ENCODE measurements around the gene FANCF.
"Not testable (repeated sequence)": the region's sequence is repeated elsewhere in the genome, so short reads cannot be mapped to it uniquely, and the experiment has no call there.

FANCF gene, protein sequence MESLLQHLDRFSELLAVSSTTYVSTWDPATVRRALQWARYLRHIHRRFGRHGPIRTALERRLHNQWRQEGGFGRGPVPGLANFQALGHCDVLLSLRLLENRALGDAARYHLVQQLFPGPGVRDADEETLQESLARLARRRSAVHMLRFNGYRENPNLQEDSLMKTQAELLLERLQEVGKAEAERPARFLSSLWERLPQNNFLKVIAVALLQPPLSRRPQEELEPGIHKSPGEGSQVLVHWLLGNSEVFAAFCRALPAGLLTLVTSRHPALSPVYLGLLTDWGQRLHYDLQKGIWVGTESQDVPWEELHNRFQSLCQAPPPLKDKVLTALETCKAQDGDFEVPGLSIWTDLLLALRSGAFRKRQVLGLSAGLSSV

DNA sequence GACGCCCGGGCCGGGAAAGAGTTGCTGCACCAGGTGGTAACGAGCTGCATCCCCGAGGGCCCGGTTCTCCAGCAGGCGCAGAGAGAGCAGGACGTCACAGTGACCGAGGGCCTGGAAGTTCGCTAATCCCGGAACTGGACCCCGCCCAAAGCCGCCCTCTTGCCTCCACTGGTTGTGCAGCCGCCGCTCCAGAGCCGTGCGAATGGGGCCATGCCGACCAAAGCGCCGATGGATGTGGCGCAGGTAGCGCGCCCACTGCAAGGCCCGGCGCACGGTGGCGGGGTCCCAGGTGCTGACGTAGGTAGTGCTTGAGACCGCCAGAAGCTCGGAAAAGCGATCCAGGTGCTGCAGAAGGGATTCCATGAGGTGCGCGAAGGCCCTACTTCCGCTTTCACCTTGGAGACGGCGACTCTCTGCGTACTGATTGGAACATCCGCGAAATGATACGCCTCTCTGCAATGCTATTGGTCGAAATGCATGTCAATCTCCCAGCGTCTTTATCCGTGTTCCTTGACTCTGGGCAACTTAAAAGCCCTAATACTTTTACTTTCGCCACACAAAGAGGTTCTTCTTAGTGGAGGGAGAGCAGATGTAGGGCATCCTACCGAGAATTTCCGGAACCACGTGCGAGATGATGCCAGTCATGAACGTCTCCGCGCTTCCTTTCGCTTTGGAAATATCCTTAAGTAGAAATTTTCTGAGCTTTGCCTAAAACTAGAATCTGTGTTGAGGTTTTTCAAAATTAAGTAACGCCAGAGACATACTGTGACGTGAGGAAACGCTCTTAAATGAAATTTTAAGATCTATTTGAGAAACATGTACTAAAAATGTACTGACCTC is at the start of gene FANCF:
TSS of gene FANCF (minus strand) at position 376 of the 840 bp plus-strand sequence. CDS start at position 363, 13 bp downstream.
- DNase-seq, result no peak

DNA sequence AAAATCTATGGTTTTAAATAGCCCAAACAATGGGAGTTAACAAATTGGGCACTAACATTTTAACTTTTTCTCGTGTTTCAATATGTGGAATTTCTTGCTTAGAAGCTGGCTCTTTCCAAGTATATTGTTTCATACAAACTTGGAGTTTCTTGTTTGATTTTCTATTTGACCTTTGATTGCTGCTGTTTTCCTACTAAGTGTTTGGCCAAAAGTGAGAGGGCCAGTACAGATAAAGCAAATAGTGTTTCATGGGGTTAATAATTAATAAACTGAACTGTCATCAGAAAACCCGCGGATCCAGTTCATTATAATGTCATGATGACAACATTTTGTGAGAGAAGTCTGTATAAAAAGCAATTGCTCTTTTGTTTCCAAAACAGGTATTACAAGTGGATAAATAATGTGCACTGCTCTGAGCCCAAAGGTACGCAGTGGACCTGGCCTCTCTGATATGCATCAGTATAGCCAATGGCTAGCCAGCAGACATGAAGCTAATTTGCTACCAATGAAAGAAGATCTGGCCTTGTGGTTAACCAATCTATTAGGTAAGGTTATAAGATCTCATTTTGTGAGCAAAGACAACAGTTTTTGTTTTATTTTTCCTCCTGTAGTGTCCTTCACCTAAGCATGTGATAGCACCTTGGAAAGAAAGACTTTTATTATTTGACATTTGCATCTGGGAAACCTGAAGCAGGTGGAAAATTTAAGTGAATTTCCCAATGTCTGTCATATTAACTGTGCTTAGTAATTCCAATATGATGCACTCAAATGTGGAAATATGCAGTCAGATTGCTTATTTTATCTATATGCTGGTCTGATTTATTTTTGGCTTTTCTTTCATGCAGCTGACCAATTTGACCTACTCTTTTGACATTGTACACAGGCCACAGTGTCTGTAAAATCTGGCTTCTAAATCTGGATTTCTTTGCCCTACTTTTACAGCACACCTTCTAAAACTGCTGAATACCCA is 49.1 kb upstream of the FANCF start:
- no peak for DNase-seq

DNA sequence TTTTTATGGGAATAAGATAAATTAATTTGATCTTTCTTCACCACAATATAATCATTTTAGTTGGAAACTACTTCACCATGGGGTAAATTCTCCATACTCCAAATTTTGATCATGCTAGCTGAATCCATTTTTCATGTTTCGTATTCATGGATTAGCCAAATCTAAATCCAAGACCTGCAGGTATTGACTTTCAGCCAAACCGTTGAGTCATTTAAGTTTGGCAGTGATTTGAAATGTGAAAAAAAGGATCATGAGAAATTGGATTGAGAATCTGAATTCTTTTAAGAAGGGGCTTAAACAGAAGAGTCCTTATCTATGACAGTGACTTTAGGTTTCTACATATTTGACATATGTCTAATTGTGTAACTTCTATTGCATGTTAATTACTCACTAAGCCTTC is 46.1 kb upstream of the FANCF start:
- no peak for DNase-seq

DNA sequence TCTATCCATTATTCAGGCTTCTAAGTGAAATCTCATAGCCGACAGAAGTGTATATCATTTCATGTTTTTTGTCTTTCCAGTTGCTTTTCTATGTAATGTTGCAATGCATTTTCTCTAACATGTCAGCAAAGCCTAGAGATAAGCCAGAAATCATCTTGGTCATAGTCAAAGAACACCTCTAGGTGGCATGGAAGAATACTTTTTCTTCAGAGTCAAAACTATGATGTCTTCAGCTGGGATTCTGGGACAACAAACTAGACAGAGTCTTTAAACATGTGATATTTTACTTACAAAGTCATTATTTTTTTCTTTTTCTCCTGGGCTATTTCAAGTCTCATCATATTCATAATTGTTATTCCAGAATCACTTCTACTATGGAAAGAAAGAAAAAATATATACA is 45.2 kb upstream of the FANCF start:
- no peak for DNase-seq

DNA sequence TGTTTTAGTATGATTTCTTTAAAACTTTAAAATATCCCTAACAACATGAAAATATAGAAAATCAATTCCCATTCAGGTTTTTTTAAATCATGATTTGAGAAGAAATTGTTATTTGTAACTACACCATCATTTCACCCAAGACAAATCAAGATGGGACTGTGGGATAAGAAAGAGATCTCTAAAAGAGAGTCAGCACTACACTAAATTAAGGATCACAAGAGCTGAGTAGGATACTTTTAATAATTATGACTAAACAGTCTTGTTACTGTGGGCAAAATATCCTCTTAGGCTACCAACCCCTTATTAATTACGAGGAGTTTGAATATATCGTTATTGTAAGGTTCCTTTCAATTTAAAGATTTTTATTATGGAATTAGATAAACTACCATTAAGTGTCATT is 43.7 kb upstream of the FANCF start:
- DNase-seq, result no peak

DNA sequence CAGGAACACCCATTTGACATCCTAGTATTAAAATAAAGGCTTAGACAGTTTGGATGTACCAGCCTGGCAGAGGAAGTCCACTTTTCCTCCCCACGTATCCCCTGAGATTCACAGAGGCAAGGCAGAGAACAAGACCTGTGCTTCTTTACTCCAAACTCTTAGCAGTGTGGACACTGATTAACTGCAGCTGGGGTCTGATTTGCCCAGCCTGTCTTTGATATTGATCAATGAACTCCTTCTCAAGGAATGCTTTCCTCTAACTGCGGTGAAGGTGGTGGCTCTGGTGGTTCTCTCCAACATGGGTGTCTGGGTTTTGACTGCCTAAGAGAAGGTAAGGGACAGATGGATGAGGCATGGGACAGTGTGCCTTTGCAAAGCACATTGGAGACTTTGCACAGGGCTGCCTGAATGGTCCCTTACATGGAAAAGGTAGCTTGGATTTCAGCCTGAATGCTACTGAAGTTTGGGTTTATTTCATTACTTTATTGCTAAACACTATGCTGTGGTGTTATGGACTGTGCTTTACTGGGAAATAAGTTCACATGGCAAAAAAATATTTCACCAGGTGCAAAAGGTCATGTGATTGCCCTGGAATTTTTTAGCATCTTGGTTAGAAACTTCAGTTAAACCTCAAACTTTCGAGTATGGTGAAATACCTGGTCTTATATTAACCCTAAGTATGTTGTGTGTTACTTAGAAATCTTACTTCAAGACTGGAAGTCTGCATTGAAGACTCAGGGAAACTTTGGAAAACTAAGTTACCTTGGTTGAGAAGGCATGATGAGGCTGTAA is 42.6 kb upstream of the FANCF start:
- DNase-seq, result no peak

DNA sequence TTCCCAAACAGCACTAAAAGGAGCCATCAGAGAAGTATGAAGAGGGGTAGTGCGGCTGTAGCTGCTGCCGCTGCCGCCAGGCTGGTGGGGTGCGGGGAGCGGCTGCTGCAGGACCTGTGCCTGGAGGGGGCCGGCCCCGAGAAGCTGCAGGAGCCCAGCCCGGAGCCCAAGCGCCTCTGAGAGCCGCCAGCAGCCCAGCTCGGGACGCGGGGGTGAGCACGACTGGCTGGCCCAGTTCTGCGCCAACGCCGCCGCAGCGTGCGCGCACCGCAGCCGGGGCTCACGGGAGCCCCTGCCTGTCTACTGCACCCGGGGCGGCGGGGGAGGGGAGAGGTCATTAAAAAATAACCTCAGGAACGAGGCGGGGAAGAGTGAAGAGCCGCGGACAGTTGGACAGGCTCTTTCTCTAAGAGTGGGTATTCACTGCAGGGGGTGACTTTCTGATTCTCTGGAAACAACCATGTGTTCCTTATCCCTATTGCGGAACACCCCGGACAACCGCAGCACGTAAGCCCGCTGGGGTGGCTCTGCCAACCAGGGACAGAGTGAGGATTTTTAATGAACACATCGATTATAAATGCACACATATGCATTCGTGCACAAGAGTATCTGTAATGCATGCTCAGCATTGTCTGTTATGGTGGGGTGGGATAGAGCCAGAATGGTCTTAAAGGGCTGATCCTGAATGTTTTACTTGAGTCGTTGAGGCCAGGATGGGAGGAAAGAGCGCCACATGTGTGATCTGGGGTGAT is 41.2 kb upstream of the FANCF start:
- no peak for DNase-seq

DNA sequence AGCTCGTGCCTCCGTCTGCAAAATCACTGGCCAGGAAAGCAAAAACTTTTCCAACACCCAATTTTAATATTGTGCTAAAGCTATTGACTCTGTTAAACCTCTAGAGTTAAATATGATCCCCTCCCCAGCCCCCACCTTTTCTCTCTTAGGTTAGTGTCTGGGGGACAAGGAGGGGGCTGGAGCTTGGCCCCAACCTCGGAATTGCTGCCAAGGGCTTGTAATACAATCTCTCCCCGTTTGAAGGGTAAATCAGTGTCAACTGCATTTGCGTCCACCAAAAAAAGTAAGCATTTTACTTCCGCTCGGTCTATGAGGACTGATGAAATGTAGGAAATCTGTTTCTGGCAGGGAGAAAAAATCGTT is 40.7 kb upstream of the FANCF start, which contains the start of gene GAS2:
TSS of gene GAS2 (plus strand) at position 287 of the 363 bp plus-strand sequence. CDS start 8,259 bp downstream, outside the sequence.
- no peak for DNase-seq

DNA sequence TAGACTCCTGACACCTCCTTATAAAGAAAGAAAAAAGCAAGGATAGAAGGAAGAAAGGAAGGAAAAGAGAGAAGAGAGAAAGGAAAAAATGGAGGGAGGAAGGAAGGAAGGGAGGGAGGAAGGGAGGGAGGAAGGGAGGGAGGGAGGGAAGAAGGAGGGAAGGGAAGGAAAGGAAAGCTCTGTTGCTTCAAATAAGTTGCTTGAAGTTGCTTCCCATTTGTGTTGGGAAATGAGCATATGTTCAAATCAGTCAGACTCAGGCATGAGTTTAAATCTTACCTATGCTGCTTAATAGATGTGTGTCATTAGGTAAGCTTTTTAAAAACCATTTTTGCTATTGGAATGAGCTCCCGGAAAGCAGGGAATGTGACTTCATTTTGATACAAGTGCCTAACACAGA is 34.2 kb upstream of the FANCF start:
- no peak for DNase-seq

DNA sequence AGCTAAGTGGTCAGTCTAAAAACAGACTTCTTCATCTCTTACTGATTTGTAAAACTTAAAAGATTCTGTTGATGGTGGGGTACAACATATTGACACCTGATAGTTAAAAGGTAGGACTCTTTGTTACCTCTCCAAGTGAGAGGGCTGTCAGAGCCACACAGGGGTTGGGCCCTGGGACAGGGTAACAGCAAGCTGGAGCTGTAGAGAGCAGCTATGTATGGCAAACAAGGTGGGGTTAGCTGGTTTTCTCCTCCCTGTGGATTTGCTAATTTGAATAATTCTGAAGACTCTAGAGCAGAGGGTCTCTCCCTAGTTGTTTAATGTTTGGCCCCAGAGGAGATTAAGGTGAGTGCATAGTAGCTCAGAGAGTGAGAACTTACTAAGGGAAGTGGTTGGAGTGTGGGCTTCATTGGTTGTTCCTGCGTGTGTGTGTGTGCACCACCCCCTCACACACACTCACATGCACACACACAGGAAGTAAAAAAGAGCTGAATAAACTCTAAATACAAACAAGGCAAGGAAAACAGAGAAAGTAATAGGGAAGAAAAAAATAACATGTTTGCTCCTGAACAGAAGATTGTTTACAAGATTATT is 31.6 kb upstream of the FANCF start:
- DNase-seq, result no peak

DNA sequence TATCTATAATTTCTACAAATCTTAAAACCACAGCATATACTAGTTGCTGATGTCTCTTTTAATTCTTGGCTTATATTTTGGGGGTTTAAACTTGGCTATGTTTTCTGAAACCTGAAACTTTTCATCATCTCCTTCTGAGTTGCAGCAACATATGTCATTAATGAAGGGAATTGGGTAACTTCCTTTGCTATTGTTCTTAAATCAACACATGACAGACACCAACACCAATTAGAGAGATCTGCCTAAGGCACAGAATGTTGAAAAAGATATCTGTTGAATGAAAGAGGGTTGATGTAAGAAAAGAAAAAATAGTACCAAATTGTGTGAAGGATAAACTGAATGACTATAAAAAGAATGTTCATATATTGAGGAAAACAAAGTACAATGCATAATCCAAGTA is 30.5 kb upstream of the FANCF start:
- DNase-seq, result no peak

DNA sequence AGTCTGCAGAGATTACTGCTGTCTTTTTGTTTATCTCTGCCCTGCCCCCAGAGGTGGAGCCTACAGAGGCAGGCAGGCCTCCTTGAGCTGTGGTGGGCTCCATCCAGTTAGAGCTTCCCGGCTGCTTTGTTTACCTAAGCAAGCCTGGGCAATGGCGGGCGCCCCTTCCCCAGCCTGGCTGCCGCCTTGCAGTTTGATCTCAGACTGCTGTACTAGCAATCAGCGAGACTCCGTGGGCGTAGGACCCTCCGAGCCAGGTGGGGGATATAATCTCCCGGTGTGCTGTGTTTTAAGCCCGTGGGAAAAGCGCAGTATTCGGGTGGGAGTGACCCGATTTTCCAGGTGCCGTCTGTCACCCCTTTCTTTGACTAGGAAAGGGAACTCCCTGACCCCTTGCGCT is 26.7 kb upstream of the FANCF start:
- not testable (repeated sequence) for DNase-seq

DNA sequence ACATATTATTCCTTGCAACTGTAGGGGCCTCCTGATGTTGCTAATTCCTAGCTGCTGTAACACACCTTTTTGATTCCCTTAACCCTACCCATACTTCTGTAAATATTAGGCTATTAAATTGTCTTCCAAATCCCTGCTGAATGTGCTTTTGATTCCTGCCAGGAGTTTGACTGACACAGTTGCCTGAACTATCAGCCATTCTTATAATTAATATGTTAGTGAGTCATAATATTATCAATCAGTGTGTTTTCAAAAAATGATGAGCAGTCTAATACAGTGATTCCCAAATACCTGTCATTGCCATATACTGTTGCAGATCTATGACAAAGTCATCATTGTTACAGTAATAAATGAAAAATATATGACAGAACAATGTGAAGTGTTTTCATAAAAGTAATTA is 15.9 kb upstream of the FANCF start:
- DNase-seq, result no peak

DNA sequence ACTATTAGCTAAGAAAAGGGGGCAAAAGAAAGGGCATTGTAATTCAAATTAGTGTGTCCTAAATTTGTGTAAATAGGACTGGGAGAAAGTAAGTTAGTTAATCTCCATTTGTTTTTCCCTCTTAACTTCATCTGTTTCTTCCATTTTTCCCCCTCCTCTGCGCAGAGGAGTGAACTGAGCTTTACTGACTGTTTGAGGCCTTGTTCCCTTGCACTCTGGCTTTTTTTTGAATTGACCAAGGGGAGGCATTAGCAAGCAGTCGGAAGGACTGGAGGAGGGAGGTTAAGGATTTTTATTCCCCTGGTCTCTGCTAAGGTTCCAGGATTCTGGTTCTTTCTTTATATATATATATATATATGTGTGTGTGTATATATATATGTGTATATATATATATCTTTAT is 15.2 kb upstream of the FANCF start:
- no peak for DNase-seq

DNA sequence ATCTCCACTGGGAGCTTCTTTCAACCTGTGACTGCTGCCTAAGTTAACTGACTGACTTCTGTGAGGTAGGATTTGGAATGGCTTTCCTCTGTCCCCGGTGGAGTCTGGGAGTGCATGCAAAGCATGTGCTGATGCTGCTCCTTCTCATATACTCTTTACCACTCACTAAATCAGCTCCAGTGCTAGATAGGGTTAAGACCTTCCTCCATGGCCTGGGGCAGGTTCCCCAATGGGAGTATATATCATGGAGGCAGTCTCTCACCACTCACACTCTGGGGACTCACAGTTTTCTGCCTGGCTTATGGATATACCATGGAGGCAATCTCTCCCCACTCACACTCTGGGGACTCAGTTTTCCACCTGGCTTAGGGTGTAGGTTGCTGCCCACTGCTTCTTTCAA is 10.1 kb upstream of the FANCF start:
- no peak for DNase-seq

DNA sequence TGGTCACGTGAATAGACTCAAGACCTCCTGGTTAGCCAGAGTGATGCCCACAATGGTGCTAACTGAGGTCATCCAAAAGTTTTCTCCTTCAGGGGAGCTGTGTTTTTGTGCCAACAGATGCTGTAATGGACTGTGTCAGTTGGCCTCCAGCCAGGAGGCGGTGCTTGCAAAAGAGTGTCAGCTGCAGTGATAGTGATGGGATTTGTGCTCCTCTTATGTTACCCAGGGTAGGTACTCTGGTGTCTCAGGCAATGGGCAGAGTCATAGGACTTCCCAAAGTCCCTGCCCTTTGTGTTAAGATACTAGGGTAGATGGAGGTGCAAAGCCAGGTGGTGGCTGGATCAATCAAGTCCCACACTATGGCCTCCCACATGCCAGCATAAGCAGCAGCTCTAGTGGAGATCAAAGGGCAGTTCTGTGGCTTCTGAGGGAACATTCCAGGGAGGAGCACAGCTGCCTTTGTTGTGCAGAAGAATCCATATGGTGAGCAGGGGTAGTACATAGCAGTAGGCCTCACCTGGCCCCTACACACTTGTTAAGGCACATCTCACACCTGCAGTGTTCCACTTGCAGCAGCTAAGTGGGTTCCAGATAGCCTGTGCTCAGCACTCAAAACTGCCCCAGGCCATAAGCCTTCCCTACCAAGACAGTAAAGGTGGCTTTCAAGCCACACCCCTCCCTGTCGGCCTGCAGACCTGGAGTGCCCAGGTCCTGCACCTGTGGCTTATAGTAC is 9.4 kb upstream of the FANCF start:
- DNase-seq, result no peak

DNA sequence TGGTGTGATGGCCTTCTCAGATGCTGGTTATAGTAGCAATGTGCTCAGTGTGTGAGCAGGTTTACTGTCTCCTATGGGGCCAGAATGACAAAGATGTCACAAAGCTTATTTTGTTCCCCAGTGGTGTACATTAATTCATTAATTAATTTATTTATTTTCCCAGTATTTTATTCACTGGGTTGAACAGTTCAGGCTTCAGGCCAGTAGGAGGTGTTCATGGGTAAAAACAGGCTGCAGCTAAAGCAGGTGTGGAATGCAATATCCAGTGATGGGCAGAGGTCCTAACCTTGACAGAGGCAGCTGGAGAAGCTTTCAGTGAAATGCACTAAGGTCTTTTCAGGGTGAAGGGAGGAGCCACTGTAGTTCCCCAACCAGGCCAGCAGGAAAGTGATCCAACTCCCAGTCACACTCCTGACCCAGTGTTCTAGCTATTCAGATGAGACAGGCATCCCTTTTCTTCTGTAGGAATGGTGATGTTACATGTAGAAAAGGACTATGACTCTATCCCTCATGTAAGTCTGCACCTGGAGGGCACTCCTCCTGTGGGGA is 7.8 kb upstream of the FANCF start:
- no peak for DNase-seq

DNA sequence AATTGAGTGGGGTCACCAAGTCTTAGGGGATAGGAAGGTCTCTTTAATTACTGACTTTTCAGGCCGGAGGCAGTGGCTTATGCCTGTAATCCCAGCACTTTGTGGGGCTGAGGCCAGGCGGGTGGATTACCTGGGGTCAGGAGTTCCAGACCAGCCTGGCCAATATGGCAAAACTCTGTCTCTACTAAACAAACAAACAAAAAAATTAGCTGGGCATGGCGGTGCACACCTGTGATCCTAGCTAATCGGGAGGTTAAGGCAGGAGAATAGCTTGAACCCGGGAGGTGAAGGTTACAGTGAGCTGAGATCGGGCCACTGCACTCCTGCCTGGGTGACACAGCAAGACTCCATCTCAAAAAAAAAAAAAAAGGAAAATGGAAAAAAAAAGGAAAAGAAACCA is 1.8 kb upstream of the FANCF start:
- DNase-seq, result no peak

DNA sequence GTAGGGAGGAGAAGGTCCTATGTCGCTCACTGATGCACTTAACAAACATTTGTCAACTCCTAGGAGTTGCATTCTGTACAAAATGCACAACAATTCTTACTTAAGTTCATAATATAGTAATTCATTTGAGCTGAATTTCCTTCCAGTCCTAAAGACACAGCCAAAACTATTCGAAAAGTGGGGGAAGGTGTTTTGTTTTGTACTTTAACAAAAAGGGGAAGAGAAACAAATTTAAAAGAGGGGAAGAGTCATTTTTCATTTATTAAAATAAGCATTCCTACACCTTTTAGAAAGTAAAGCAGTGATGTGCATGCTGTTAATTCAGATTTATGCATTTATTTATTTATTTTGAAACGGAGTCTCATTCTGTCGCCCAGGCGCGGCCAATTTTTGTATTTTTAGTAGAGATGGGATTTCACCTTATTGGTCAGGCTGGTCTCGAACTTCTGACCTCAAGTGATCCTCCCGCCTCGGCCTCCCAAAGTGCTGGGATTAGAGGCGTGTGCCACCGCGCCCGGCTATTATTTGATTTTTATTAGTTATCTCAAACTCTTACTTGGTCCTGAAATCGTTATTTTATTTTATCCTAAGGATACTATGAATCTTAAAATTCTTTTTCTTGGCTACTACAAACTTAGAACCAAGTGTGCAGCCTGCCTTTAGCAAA is 1.1 kb upstream of the FANCF start:
- no peak for DNase-seq
